ENCODE data around the gene STEAP3. TPM values are rescaled to one million over a fixed set of nuclear protein-coding genes. Genes with fewer than 3 reads are reported as not detected.

STEAP3 gene
- total RNA-seq: 17.4 and 23.8 TPM in 2 replicates

- DNase-seq (ENCODE audit: extremely low read depth, low read depth, low spot score): no peak
These were observed at the start of gene STEAP3 for GRCh38 chr2:119223521-119224390. TSS of gene STEAP3 (plus strand) at chr2:119223834. CDS start at chr2:119231013, 7,179 bp downstream.

GRCh38 chr2:119174216-119174992 is 49.2 kb upstream of the STEAP3 start:
- DNase-seq (ENCODE audit: extremely low read depth, low read depth, low spot score): no peak

GRCh38 chr2:119174993-119175347 is 48.7 kb upstream of the STEAP3 start:
- no peak for DNase-seq (ENCODE audit: extremely low read depth, low read depth, low spot score)

- no peak for DNase-seq (ENCODE audit: extremely low read depth, low read depth, low spot score)
These were observed 48.1 kb upstream of the STEAP3 start for GRCh38 chr2:119175517-119175916.

GRCh38 chr2:119177171-119177837 is 46.3 kb upstream of the STEAP3 start:
- no peak for DNase-seq (ENCODE audit: extremely low read depth, low read depth, low spot score)

- no peak for DNase-seq (ENCODE audit: extremely low read depth, low read depth, low spot score)
These were observed 45.8 kb upstream of the STEAP3 start for GRCh38 chr2:119177838-119178190.

- DNase-seq (ENCODE audit: extremely low read depth, low read depth, low spot score): no peak
These were observed 44.9 kb upstream of the STEAP3 start for GRCh38 chr2:119178776-119179175.

GRCh38 chr2:119179202-119179601 is 44.4 kb upstream of the STEAP3 start:
- DNase-seq (ENCODE audit: extremely low read depth, low read depth, low spot score): no peak

- no peak for DNase-seq (ENCODE audit: extremely low read depth, low read depth, low spot score)
These were observed 43.6 kb upstream of the STEAP3 start for GRCh38 chr2:119179991-119180390.

- DNase-seq (ENCODE audit: extremely low read depth, low read depth, low spot score): no peak
These were observed 42.7 kb upstream of the STEAP3 start for GRCh38 chr2:119180892-119181291.

GRCh38 chr2:119181391-119181790 is 42.2 kb upstream of the STEAP3 start:
- DNase-seq (ENCODE audit: extremely low read depth, low read depth, low spot score): no peak

- DNase-seq (ENCODE audit: extremely low read depth, low read depth, low spot score): no peak
These were observed 41.7 kb upstream of the STEAP3 start for GRCh38 chr2:119181791-119182445.

- no peak for DNase-seq (ENCODE audit: extremely low read depth, low read depth, low spot score)
These were observed 39.1 kb upstream of the STEAP3 start for GRCh38 chr2:119184512-119184911.

GRCh38 chr2:119190321-119191111 is 33.1 kb upstream of the STEAP3 start:
- DNase-seq (ENCODE audit: extremely low read depth, low read depth, low spot score): no peak

GRCh38 chr2:119192893-119193292 is 30.7 kb upstream of the STEAP3 start:
- DNase-seq (ENCODE audit: extremely low read depth, low read depth, low spot score): no peak

GRCh38 chr2:119195001-119195400 is 28.6 kb upstream of the STEAP3 start:
- no peak for DNase-seq (ENCODE audit: extremely low read depth, low read depth, low spot score)

GRCh38 chr2:119195887-119196286 is 27.7 kb upstream of the STEAP3 start:
- no peak for DNase-seq (ENCODE audit: extremely low read depth, low read depth, low spot score)

- DNase-seq (ENCODE audit: extremely low read depth, low read depth, low spot score): no peak
These were observed 27.1 kb upstream of the STEAP3 start for GRCh38 chr2:119196301-119197125.

- DNase-seq (ENCODE audit: extremely low read depth, low read depth, low spot score): no peak
These were observed 26.6 kb upstream of the STEAP3 start for GRCh38 chr2:119197126-119197405.

Measured in glomerular endothelial cell (primary cell).